Prostate gland (tissue), 2 donors: Measurements from ENCODE around the gene DOC2B. TPM values are rescaled to one million over a fixed set of nuclear protein-coding genes. Genes with fewer than 3 reads are reported as not detected.

Experiments
- DNase-seq: peaks from one replicate; pipeline ENCODE4 v3.0.0-alpha.2; 2019; ENCODE audit warnings: low spot score
- H3K27ac ChIP-seq, 2 donors: fragments of 200-600 bp; sonication (generic); 2 replicates each; pipeline ENCODE4 v1.5.1; 2017 to 2019
- H3K27me3 ChIP-seq: fragments of 200-600 bp; sonication (generic); replicated peaks from 2 replicates; pipeline ENCODE4 v1.5.1; 2019; ENCODE audit not compliant: insufficient read depth
- H3K36me3 ChIP-seq, 2 donors: fragments of 200-600 bp; sonication (generic); 1 replicate in 1 of 2; 2 replicates in 1 of 2; pipeline versions ENCODE4 v1.5.1 to v1.8.1; 2017 to 2019
- H3K4me1 ChIP-seq: fragments of 200-600 bp; sonication (generic); replicated peaks from 2 replicates; pipeline ENCODE4 v1.5.1; 2019
- H3K4me3 ChIP-seq, 2 donors: fragments of 200-600 bp; sonication (generic); 2 replicates each; pipeline ENCODE4 v1.5.1; 2017 to 2019
- H3K9me3 ChIP-seq: fragments of 200-600 bp; sonication (generic); 2 replicates; pipeline ENCODE4 v1.5.1; 2017
- POLR2A ChIP-seq: fragments of 450-650 bp; IDR thresholded peaks from one replicate; pipeline ENCODE4 v1.6.1; 2016; ENCODE audit warnings: antibody characterized with exemption, mild to moderate bottlenecking
- POLR2AphosphoS5 ChIP-seq: sonication (generic); formaldehyde crosslinking; IDR thresholded peaks from one replicate; pipeline ENCODE4 v1.6.1; 2017; ENCODE audit warnings: antibody characterized with exemption
- WGBS: methylation state at CpG from one replicate; pipeline ENCODE4 v1.1.5; 2018; 5-methylcytosine and 5-hydroxymethylcytosine counted together
- intact Hi-C: fragments of 100-400 bp; cut with DNase I; formaldehyde crosslinking; loops from one replicate; pipeline ENCODE4 v1.14.2; 2022
- total RNA-seq, 2 donors: library from RNA; depleted of rRNA; stranded (reverse); fragments of >200 nt; gene quantifications; one replicate each; pipeline ENCODE4 v1.1.0, GENCODE V29; 2016
- TF ChIP-seq, protein P1 (sequence below), 4 experiments: fragments of 200-600 bp in 2 of 4; fragments of 450-650 bp in 2 of 4; sonication (generic) in 2 of 4; IDR thresholded peaks; 1 replicate in 3 of 4; 2 replicates in 1 of 4; pipeline ENCODE4 v1.5.1; 2016 to 2019; ENCODE audit warnings: antibody characterized with exemption in 4 of 4, mild to moderate bottlenecking in 2 of 4, moderate library complexity in 2 of 4

The DOC2B gene
- total RNA-seq, 2 donors from 2014 or later: 3.0 to 3.1 TPM

DNA sequence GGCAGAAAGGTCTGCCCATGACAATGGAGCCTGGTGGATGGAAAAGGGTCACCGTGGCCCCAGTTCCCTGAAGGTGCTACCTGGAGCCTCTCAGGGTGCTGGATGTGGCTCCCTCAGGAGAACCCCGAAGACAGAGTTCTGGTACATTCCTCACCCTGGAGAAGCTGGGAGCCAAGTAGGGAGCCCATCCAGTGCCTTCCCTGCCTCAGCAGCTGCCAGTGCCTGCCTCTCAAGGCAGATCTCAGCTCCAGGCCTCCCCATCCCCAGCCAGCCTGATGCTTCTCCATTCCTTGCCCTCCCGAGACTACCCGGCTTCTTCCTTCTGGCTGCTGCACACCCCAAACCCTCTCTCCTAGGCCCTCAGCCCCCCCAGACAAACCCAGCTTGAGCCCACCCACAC, 23.5 kb downstream of the DOC2B start:
- no peak overlapping the region for H3K4me3 ChIP-seq
- 97% methylated on average over 4 of the region's 4 CpGs for WGBS
- no peaks in the 10 kb centered on the region for H3K9me3 ChIP-seq
- no peaks in the 10 kb centered on the region for H3K27me3 ChIP-seq
- H3K4me1 ChIP-seq: no peaks in the 10 kb centered on the region
- no peak overlapping the region for H3K27ac ChIP-seq
- DNase-seq: no peak
- TF ChIP-seq, protein P1, sequence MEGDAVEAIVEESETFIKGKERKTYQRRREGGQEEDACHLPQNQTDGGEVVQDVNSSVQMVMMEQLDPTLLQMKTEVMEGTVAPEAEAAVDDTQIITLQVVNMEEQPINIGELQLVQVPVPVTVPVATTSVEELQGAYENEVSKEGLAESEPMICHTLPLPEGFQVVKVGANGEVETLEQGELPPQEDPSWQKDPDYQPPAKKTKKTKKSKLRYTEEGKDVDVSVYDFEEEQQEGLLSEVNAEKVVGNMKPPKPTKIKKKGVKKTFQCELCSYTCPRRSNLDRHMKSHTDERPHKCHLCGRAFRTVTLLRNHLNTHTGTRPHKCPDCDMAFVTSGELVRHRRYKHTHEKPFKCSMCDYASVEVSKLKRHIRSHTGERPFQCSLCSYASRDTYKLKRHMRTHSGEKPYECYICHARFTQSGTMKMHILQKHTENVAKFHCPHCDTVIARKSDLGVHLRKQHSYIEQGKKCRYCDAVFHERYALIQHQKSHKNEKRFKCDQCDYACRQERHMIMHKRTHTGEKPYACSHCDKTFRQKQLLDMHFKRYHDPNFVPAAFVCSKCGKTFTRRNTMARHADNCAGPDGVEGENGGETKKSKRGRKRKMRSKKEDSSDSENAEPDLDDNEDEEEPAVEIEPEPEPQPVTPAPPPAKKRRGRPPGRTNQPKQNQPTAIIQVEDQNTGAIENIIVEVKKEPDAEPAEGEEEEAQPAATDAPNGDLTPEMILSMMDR (IDR thresholded peaks at IDR 0.05): no peak
- TF ChIP-seq POLR2A: no peak
- intact Hi-C loops: no loop called here
- H3K36me3 ChIP-seq: no peaks in the 10 kb centered on the region

DNA sequence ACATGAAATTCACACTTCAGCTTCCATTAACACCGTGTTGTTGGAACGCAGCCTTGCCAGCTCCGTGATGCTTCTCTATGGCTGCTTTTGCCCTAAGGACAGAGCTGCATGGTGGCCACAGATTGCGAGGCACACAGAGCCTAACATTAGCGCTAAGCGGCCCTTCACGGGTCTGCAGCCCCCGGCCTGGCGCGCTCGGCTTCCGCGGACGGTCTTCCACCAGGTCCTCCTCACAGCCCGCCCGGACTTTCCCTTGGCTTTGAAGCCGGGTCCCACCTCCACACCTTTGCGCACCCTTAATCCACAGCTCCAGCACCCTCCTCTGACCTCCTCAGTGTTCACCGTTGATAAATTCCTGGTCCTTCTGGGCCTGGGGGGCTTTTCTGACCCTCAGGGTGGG, 24.5 kb downstream of the DOC2B start:
- intact Hi-C loops: no loop called here

DNA sequence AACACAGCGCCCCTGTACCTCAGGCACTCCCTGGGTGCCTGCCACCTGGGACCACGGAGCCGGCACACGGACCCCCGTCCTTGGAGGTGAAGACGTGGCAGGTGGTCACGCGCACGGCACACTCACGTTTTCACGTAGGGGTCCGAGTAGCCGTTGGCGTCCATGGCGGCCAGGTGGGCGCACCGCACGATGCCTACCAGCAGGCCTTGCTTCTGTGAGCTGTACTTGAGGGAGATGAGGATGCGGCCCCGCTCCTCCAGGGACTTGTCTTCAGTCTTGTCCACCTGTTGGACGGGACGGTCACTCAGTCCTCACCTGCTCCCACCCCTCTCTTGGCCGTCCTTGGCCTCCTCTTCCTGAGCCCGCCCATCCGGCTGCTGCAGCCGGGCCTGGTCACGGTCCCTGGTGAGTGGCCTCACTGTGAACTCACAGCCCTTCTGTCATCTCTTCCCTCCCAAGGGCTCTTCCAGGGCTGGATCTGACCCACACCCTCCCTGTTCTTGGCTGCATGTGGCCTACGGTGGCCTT, 25.3 kb downstream of the DOC2B start:
- Histone ChIP-seq H3K27ac (no peak overlapping the region), H3K27me3 (no peaks in the 10 kb centered on the region), H3K9me3 (no peaks in the 10 kb centered on the region), H3K36me3 (no peaks in the 10 kb centered on the region), H3K4me1 (no peaks in the 10 kb centered on the region), H3K4me3 (no peak overlapping the region)
- no peak for TF ChIP-seq POLR2AphosphoS5
- no peak for TF ChIP-seq POLR2A
- TF ChIP-seq, protein P1 (IDR thresholded peaks at IDR 0.05): no peak
- intact Hi-C loops: no loop called here
- DNase-seq: no peak
- WGBS: 85% methylated on average over 23 of the region's 28 CpGs

More for the DNA sequence above, 24.5 kb downstream of the DOC2B start:
- WGBS: 90% methylated on average over 19 of the region's 19 CpGs
- Histone ChIP-seq H3K36me3 (no peaks in the 10 kb centered on the region), H3K27ac (no peak overlapping the region), H3K4me3 (no peak overlapping the region), H3K4me1 (no peaks in the 10 kb centered on the region), H3K9me3 (no peaks in the 10 kb centered on the region), H3K27me3 (no peaks in the 10 kb centered on the region)
- TF ChIP-seq POLR2AphosphoS5 (no peak), POLR2A (no peak)
- TF ChIP-seq, protein P1 (IDR thresholded peaks at IDR 0.05): no peak
- DNase-seq: no peak

DNA sequence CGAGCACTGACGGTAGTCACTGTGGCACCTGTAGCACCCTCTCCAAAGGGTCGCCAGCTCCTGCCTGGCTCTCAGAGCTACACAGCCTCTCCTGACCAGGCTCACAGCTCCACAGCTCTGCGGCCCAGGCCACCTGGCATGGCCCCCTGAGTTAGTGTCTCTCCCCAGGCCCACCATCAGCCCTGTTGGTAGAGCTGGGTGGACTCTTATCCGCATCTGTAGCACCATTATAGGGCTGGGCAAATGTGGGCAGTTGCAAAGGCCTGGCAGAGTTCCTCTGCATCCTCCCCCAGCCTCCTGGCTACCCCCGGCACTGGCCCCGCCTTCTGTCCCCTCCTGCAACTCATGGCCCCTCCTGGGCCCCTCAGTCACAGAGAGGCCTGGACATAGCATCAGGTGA, 25.9 kb downstream of the DOC2B start:
- intact Hi-C loops: no loop called here
- Histone ChIP-seq H3K27ac (no peak overlapping the region), H3K36me3 (no peaks in the 10 kb centered on the region), H3K4me1 (no peaks in the 10 kb centered on the region), H3K9me3 (no peaks in the 10 kb centered on the region), H3K4me3 (no peak overlapping the region), H3K27me3 (no peaks in the 10 kb centered on the region)
- 84% methylated on average over 7 of the region's 7 CpGs for WGBS
- no peak for TF ChIP-seq POLR2AphosphoS5
- TF ChIP-seq POLR2A: no peak
- TF ChIP-seq, protein P1 (IDR thresholded peaks at IDR 0.05): no peak
- no peak for DNase-seq

DNA sequence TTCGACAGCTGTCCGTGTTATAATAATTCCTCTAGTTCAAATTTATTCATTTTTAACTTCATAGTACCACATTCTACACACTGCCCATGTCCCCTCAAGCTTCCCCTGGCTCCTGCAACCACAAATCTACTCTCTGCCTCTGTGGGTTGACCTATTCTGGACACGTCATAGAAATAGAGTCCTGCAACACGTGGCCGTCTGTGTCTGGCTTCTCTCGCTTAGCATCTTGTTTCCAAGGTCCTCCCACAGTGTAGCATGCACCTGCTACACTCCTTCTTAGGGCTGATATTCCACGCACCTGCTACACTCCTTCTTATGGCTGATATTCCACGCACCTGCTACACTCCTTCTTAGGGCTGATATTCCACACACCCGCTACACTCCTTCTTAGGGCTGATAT, 27.6 kb downstream of the DOC2B start:
- Histone ChIP-seq H3K4me3 (no peak overlapping the region), H3K27me3 (no peaks in the 10 kb centered on the region), H3K9me3 (no peaks in the 10 kb centered on the region), H3K4me1 (no peaks in the 10 kb centered on the region), H3K27ac (no peak overlapping the region), H3K36me3 (no peaks in the 10 kb centered on the region)
- DNase-seq: no peak
- 88% methylated on average over 9 of the region's 9 CpGs for WGBS
- TF ChIP-seq, protein P1 (IDR thresholded peaks at IDR 0.05): no peak
- TF ChIP-seq POLR2A (no peak), POLR2AphosphoS5 (no peak)
- intact Hi-C loops: no loop called here
